NCI-H2196 treated with DMSO at 0.1 percent for 48 hours (cell line): ENCODE measurements around the gene BCL6.
A peak's percentile ranks its signal among the peaks of the same experiment; 100 is the strongest.

ENCODE experiments used
- DNase-seq: peaks from one replicate; lab custom pipeline; 2025; ENCODE audit not compliant: unreplicated experiment; lab: John Stamatoyannopoulos, UW

Gene BCL6

GRCh38 chr3:187739561-187740332 is 5.5 kb downstream of the BCL6 start:
- peak; percentile 73 for DNase-seq

- no peak for DNase-seq
Measured at GRCh38 chr3:187739094-187739560, 6.1 kb downstream of the BCL6 start.

GRCh38 chr3:187738331-187739093 is 6.8 kb downstream of the BCL6 start:
- peak; percentile 95 for DNase-seq

GRCh38 chr3:187738071-187738330 is 7.3 kb downstream of the BCL6 start:
- no peak for DNase-seq

- no peak for DNase-seq
Measured at GRCh38 chr3:187737368-187738070, 7.7 kb downstream of the BCL6 start.

GRCh38 chr3:187737006-187737367 is 8.3 kb downstream of the BCL6 start:
- no peak for DNase-seq

- DNase-seq, result no peak
Measured at GRCh38 chr3:187736418-187736871, 8.8 kb downstream of the BCL6 start.

GRCh38 chr3:187735837-187736236 is 9.4 kb downstream of the BCL6 start:
- no peak for DNase-seq

- DNase-seq, result no peak
Measured at GRCh38 chr3:187735383-187735782, 9.9 kb downstream of the BCL6 start.

GRCh38 chr3:187734841-187735240 is 10.4 kb downstream of the BCL6 start:
- DNase-seq, result no peak

GRCh38 chr3:187733371-187733770 is 11.9 kb downstream of the BCL6 start:
- no peak for DNase-seq

GRCh38 chr3:187729598-187729997 is 15.7 kb downstream of the BCL6 start:
- DNase-seq, result no peak

GRCh38 chr3:187728940-187729583 is 16.2 kb downstream of the BCL6 start:
- no peak for DNase-seq

- no peak for DNase-seq
Measured at GRCh38 chr3:187728248-187728647, 17.0 kb downstream of the BCL6 start.

GRCh38 chr3:187726564-187726963 is 18.7 kb downstream of the BCL6 start:
- DNase-seq, result no peak

GRCh38 chr3:187725653-187726370 is 19.5 kb downstream of the BCL6 start:
- DNase-seq, result no peak

- no peak for DNase-seq
Measured at GRCh38 chr3:187725224-187725623, 20.0 kb downstream of the BCL6 start.

GRCh38 chr3:187722206-187722612 is 23.1 kb downstream of the BCL6 start:
- no peak for DNase-seq

GRCh38 chr3:187721055-187721454 is 24.2 kb downstream of the BCL6 start:
- no peak for DNase-seq

GRCh38 chr3:187720337-187720670 is 25.0 kb downstream of the BCL6 start:
- DNase-seq, result no peak
